D721Med (cell line): ENCODE data around the gene LSM3.

Source experiments
- DNase-seq: peaks from one replicate; pipeline ENCODE4 v3.0.0; 2011; ENCODE audit warnings: low spot score; ENCODE audit not compliant: insufficient read length
- FAIRE-seq: peaks from 2 replicates; lab custom pipeline; 2011; peaks lifted over from hg19 to GRCh38; lab: Jason Lieb, UNC
- TF ChIP-seq, protein P1 (sequence below): IDR thresholded peaks from 2 replicates; pipeline ENCODE4 v1.5.1; 2012; ENCODE audit warnings: mild to moderate bottlenecking, control low read depth; ENCODE audit not compliant: insufficient read depth; ENCODE audit errors: missing control alignments

LSM3 gene

DNA sequence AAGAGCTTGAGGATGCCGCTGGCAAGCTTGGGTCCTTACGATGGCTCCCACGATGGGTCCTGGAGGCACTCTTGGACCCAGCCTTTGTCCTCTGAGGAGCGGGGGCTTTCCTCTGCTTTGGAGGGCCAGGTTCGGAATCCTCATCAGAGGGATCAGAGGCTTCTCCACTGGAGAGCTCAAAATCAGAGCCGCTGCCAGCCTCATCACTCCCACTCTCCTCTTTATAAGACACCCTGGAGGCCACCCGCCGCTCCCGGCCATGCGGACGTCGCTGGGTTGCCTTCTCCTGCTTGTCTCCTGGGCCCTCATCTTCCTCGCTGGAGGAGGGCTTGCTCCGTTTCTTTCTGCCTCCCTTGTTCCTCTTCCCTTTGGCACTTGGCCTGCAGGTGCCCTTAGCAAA, 20.2 kb upstream of the LSM3 start:
- FAIRE-seq (no peak), DNase-seq (no peak)
- TF ChIP-seq, protein P1, sequence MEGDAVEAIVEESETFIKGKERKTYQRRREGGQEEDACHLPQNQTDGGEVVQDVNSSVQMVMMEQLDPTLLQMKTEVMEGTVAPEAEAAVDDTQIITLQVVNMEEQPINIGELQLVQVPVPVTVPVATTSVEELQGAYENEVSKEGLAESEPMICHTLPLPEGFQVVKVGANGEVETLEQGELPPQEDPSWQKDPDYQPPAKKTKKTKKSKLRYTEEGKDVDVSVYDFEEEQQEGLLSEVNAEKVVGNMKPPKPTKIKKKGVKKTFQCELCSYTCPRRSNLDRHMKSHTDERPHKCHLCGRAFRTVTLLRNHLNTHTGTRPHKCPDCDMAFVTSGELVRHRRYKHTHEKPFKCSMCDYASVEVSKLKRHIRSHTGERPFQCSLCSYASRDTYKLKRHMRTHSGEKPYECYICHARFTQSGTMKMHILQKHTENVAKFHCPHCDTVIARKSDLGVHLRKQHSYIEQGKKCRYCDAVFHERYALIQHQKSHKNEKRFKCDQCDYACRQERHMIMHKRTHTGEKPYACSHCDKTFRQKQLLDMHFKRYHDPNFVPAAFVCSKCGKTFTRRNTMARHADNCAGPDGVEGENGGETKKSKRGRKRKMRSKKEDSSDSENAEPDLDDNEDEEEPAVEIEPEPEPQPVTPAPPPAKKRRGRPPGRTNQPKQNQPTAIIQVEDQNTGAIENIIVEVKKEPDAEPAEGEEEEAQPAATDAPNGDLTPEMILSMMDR, result no peak

DNA sequence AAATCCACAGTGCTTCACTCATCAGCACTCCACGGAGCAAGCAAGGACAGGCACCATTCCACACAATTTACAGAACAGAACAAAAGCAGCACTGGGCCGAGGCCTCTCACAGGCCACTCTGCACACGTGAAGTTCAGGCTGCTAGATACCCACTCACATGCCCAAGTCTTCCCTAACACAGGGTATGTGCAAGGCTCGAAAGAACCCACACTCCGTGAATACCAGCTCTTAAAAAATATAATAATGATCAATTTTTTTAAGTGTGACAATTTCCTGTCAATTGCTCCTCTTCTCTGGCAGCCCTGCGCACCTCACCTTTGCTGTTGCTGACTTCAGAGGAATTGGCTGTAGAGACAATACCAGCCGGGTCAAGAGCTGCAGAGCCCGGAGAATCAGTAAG, 19.2 kb upstream of the LSM3 start:
- FAIRE-seq, result no peak
- TF ChIP-seq, protein P1, result no peak
- no peak for DNase-seq

DNA sequence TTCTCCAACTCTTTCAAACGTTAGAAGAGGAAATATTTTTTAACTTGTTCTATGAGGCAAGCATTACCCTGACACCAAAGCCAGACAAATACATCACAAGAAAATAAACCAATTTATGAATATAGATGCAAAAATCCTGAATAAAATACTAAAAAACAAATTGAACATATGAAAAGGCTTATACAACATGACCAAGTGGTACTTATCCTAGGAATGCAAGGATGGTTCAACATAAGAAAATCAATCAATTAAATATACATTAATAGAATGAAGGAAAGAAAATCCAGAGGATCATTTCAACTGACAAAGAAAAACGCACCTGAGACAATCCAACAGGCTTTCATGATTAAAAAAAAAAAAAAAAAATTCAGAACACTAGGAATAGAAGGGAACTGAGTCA, 17.3 kb upstream of the LSM3 start:
- DNase-seq, result no peak
- FAIRE-seq, result no peak
- TF ChIP-seq, protein P1, result no peak

DNA sequence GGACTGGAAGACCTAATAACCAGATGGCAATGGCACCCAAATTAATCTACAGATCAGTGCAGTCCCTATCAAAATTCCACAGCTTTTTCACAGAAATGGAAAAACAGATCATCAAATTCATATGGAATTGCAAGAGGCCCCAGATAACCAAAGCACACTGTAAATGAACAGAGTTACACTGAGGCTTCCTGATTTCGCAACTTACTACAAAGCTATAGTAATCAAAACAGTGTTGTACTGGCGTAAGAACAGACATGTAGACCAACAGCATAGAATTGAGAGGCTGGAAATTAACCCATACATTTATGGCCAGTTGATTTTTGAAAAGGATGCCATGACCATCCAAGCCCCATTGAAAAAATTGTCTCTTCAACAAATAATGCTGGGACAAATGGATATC, 16.4 kb upstream of the LSM3 start:
- TF ChIP-seq, protein P1, result no peak
- FAIRE-seq (no peak), DNase-seq (no peak)

DNA sequence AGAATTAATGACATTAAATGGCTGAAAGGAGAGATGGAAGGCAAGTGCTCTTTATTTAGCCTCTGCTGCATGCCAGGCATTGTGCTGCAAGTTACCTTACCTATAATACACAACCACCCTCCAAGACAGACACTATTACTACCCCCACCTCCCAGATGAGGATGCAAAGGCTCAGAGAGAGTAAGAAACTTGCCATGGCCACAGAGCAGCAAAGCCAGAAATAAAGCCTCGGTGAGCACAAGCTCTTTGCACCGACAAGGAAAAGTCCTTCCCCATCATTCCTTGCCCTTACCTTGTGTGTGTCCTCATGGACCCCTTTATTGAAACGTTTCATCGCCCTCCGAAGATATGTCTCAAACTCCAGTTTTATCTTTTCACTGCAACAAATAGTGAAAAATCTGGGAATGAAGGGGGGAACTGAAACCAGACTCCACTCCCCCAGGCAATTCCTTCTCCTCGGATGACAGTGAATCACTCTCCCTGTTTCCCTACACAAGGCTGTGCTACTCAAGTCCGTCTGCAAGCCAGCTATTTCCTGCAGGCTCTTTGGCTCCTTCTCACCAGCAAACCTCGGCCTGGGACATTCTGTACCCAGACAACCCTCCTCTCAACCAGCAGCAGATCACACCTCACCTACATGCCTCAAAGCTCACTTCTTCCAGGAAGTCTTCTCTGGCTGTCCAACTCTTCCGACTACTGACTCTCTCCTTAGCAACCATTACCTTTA, 11.6 kb upstream of the LSM3 start:
- TF ChIP-seq, protein P1, result no peak
- DNase-seq, result no peak

DNA sequence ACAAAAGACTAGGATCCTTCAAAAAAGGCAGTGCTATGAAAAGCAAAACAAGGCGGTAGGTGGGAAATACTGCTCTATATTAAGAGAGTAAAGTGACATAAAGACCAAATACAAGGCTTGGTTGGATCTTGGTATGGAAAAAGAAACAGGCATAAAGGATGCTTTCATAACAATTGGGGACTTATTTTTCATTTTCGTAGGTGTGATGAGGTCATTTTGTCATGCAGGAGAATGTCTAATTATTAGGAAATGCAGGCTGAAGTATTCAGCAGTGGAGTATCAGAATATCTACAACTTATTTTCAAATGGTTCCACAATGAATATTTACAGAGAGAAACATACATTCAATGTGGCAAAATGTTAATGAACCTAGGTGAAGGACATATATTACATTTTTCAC, 9.2 kb upstream of the LSM3 start:
- TF ChIP-seq, protein P1, result no peak
- FAIRE-seq, result no peak
- DNase-seq, result no peak

More for the DNA sequence above, 11.6 kb upstream of the LSM3 start:
- no peak for FAIRE-seq

DNA sequence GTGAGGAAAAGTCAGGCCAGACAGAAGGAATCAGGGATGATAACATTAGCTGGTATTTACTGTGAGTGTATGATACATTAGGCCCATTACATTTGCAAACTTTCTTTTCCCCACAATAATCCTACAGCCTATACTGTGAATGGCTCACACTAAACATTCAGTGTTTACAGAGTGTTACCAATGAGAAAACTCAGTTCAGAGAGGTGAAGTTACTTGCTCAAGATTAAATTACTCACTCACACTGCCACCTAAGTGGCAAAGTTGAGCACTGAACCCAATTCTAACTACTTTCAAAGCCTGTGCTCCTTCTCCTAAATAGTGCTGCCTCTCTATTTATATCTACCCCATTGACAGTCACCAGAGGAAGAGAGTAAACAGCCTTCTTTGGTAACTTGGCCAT, 8.7 kb upstream of the LSM3 start:
- TF ChIP-seq, protein P1, result no peak
- no peak for FAIRE-seq
- DNase-seq, result no peak
